ENCODE measurements around the gene LACTB.

LACTB gene

DNA sequence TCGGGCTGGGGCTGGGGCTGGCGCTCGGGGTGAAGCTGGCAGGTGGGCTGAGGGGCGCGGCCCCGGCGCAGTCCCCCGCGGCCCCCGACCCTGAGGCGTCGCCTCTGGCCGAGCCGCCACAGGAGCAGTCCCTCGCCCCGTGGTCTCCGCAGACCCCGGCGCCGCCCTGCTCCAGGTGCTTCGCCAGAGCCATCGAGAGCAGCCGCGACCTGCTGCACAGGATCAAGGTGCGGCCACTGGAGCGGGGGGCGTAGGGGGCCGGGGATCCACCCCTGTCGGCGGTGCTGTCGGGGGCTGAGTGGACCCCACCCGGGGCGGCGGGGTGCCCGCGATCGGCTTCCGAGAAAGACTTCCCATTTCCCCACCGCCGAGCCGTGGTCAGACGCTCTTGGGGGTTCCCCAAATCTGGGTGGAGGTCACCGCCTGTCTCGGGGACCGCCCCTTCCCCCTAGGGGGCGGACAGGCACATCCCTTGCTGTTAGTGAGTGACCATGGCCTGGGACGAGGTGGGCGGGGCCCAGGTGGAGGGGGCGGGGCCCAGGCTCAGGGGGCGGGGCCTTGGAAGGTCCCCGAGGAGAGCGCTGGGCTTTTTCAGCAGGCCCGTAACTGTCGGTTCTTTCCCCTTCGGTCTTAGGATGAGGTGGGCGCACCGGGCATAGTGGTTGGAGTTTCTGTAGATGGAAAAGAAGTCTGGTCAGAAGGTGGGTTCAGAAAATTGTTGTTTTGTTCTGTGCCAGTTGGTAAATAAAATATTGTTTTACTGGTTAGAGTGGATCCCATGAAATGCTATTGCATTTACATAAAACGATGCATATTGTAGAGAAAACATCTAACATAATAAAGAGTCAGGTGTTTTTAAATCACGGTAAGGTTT, 578 bp downstream of the LACTB start:
- no peak for TF ChIP-seq OSR1 (CRISPR knock-in tag; IDR thresholded peaks at IDR 0.05)
- TF ChIP-seq, protein P1, sequence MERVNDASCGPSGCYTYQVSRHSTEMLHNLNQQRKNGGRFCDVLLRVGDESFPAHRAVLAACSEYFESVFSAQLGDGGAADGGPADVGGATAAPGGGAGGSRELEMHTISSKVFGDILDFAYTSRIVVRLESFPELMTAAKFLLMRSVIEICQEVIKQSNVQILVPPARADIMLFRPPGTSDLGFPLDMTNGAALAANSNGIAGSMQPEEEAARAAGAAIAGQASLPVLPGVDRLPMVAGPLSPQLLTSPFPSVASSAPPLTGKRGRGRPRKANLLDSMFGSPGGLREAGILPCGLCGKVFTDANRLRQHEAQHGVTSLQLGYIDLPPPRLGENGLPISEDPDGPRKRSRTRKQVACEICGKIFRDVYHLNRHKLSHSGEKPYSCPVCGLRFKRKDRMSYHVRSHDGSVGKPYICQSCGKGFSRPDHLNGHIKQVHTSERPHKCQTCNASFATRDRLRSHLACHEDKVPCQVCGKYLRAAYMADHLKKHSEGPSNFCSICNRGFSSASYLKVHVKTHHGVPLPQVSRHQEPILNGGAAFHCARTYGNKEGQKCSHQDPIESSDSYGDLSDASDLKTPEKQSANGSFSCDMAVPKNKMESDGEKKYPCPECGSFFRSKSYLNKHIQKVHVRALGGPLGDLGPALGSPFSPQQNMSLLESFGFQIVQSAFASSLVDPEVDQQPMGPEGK (CRISPR knock-in tag; IDR thresholded peaks at IDR 0.05; ENCODE audit: borderline replicate concordance): peak; percentile 54; the same call in 1 of the 2 replicates
- no peak for TF ChIP-seq CSDC2 (CRISPR knock-in tag; IDR thresholded peaks at IDR 0.05)
- TF ChIP-seq BACH2 (CRISPR knock-in tag; IDR thresholded peaks at IDR 0.05; ENCODE audit: borderline replicate concordance): no peak
- TF ChIP-seq ZFP3 (CRISPR knock-in tag; IDR thresholded peaks at IDR 0.05): no peak
- peak; percentile 98 for ATAC-seq

DNA sequence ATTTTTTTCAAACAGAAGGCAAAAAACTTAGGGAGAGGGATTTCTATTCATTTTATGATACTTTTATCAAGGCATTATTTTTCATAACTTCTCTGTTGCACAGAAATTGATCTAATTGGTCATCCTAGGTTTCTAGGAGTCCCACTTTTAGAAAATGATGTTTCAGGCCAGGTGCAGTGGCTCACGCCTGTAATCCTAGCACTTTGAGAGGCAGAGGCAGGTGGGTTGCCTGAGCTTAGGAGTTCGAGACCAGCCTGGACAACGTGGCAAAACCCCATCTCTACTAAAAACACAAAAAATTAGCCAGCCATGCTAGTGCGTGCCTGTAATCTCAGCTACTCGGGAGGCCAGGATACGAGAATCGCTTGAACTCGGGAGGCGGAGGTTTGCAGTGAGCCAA, 2.8 kb downstream of the LACTB start:
- TF ChIP-seq ZC3H10 (CRISPR knock-in tag; IDR thresholded peaks at IDR 0.05) (no peak), ZNF565 (CRISPR knock-in tag; conservative IDR thresholded peaks at IDR 0.05; ENCODE audit: low read depth) (no peak), SNAI2 (CRISPR knock-in tag; IDR thresholded peaks at IDR 0.05) (no peak), ZFP30 (CRISPR knock-in tag; IDR thresholded peaks at IDR 0.05) (no peak), BACH2 (CRISPR knock-in tag; IDR thresholded peaks at IDR 0.05; ENCODE audit: borderline replicate concordance) (no peak), GLIS3 (CRISPR knock-in tag; IDR thresholded peaks at IDR 0.05) (no peak), ISL1 (CRISPR knock-in tag; IDR thresholded peaks at IDR 0.05) (no peak), ESRRG (CRISPR knock-in tag; IDR thresholded peaks at IDR 0.05) (no peak), RARB (CRISPR knock-in tag; IDR thresholded peaks at IDR 0.05) (no peak), ZNF70 (CRISPR knock-in tag; IDR thresholded peaks at IDR 0.05) (no peak), OSR1 (CRISPR knock-in tag; IDR thresholded peaks at IDR 0.05) (no peak), ZNF8 (CRISPR knock-in tag; IDR thresholded peaks at IDR 0.05) (no peak)
- TF ChIP-seq, protein P2, sequence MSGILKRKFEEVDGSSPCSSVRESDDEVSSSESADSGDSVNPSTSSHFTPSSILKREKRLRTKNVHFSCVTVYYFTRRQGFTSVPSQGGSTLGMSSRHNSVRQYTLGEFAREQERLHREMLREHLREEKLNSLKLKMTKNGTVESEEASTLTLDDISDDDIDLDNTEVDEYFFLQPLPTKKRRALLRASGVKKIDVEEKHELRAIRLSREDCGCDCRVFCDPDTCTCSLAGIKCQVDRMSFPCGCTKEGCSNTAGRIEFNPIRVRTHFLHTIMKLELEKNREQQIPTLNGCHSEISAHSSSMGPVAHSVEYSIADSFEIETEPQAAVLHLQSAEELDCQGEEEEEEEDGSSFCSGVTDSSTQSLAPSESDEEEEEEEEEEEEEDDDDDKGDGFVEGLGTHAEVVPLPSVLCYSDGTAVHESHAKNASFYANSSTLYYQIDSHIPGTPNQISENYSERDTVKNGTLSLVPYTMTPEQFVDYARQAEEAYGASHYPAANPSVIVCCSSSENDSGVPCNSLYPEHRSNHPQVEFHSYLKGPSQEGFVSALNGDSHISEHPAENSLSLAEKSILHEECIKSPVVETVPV (CRISPR knock-in tag; IDR thresholded peaks at IDR 0.05): no peak
- TF ChIP-seq, protein P1 (CRISPR knock-in tag; IDR thresholded peaks at IDR 0.05; ENCODE audit: borderline replicate concordance): no peak
- TF ChIP-seq, protein P3, sequence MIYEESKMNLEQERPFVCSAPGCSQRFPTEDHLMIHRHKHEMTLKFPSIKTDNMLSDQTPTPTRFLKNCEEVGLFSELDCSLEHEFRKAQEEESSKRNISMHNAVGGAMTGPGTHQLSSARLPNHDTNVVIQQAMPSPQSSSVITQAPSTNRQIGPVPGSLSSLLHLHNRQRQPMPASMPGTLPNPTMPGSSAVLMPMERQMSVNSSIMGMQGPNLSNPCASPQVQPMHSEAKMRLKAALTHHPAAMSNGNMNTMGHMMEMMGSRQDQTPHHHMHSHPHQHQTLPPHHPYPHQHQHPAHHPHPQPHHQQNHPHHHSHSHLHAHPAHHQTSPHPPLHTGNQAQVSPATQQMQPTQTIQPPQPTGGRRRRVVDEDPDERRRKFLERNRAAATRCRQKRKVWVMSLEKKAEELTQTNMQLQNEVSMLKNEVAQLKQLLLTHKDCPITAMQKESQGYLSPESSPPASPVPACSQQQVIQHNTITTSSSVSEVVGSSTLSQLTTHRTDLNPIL (CRISPR knock-in tag; IDR thresholded peaks at IDR 0.05; ENCODE audit: low read depth): no peak
- TF ChIP-seq, protein P4, sequence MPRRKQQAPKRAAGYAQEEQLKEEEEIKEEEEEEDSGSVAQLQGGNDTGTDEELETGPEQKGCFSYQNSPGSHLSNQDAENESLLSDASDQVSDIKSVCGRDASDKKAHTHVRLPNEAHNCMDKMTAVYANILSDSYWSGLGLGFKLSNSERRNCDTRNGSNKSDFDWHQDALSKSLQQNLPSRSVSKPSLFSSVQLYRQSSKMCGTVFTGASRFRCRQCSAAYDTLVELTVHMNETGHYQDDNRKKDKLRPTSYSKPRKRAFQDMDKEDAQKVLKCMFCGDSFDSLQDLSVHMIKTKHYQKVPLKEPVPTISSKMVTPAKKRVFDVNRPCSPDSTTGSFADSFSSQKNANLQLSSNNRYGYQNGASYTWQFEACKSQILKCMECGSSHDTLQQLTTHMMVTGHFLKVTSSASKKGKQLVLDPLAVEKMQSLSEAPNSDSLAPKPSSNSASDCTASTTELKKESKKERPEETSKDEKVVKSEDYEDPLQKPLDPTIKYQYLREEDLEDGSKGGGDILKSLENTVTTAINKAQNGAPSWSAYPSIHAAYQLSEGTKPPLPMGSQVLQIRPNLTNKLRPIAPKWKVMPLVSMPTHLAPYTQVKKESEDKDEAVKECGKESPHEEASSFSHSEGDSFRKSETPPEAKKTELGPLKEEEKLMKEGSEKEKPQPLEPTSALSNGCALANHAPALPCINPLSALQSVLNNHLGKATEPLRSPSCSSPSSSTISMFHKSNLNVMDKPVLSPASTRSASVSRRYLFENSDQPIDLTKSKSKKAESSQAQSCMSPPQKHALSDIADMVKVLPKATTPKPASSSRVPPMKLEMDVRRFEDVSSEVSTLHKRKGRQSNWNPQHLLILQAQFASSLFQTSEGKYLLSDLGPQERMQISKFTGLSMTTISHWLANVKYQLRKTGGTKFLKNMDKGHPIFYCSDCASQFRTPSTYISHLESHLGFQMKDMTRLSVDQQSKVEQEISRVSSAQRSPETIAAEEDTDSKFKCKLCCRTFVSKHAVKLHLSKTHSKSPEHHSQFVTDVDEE (CRISPR knock-in tag; IDR thresholded peaks at IDR 0.05): no peak
- TF ChIP-seq, protein P5, sequence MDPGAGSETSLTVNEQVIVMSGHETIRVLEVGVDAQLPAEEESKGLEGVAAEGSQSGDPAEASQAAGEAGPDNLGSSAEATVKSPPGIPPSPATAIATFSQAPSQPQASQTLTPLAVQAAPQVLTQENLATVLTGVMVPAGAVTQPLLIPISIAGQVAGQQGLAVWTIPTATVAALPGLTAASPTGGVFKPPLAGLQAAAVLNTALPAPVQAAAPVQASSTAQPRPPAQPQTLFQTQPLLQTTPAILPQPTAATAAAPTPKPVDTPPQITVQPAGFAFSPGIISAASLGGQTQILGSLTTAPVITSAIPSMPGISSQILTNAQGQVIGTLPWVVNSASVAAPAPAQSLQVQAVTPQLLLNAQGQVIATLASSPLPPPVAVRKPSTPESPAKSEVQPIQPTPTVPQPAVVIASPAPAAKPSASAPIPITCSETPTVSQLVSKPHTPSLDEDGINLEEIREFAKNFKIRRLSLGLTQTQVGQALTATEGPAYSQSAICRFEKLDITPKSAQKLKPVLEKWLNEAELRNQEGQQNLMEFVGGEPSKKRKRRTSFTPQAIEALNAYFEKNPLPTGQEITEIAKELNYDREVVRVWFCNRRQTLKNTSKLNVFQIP (CRISPR knock-in tag; IDR thresholded peaks at IDR 0.05; ENCODE audit: borderline replicate concordance, low read depth): no peak
- ATAC-seq: no peak

Measured in SK-N-SH treated with all-trans-retinoic acid at 6 μM for 48 hours (cell line).